SU-DHL-6 (cell line): Measurements from ENCODE around the gene TESMIN.

Experiments used
- H2AFZ ChIP-seq: fragments of 200-600 bp; sonication (generic); 2 replicates; pipeline ENCODE4 v1.6.1; 2014; ENCODE audit warnings: low read depth, mild to moderate bottlenecking, moderate library complexity, mixed read lengths, antibody characterized with exemption, low read length; ENCODE audit not compliant: severe bottlenecking
- H3F3A ChIP-seq: fragments of 200-600 bp; shearing (Covaris generic); 2 replicates; pipeline ENCODE4 v1.6.0; 2016; ENCODE audit warnings: antibody characterized with exemption, mild to moderate bottlenecking; ENCODE audit not compliant: insufficient read depth
- H3K27ac ChIP-seq: fragments of 200-600 bp; sonication (generic); 2 replicates; pipeline ENCODE4 v1.5.1; 2016; ENCODE audit warnings: low read depth, mild to moderate bottlenecking, low read length, moderate library complexity, mixed read lengths
- H3K27me3 ChIP-seq: fragments of 200-600 bp; sonication (generic), shearing (Covaris generic); 2 replicates; pipeline ENCODE4 v1.6.0; 2014; ENCODE audit warnings: mild to moderate bottlenecking, low read length
- H3K36me3 ChIP-seq: fragments of 200-600 bp; sonication (generic); 2 replicates; pipeline ENCODE4 v1.6.1; 2014; ENCODE audit warnings: mild to moderate bottlenecking, low read length, mixed read lengths
- H3K4me2 ChIP-seq: fragments of 300-600, 200-600 bp; shearing (Covaris generic), sonication (generic); 2 replicates; pipeline ENCODE4 v1.6.0; 2014; ENCODE audit warnings: low read length, low read depth, mild to moderate bottlenecking; ENCODE audit not compliant: poor library complexity, severe bottlenecking
- H3K4me3 ChIP-seq: fragments of 200-600 bp; sonication (generic); 2 replicates; pipeline ENCODE4 v1.5.1; 2014; ENCODE audit warnings: antibody characterized with exemption, low read length, mild to moderate bottlenecking, mixed read lengths; ENCODE audit not compliant: insufficient read depth, poor library complexity, severe bottlenecking
- H3K79me2 ChIP-seq: fragments of 200-600 bp; sonication (generic); 2 replicates; pipeline ENCODE4 v1.6.1; 2014; ENCODE audit warnings: mild to moderate bottlenecking, low read length, moderate library complexity; ENCODE audit not compliant: insufficient read depth
- H3K9ac ChIP-seq: fragments of 200-600 bp; sonication (generic); 2 replicates; pipeline ENCODE4 v1.7.0; 2014; ENCODE audit warnings: mild to moderate bottlenecking, low read length
- H3K9me2 ChIP-seq: fragments of 200-600 bp; sonication (generic); replicated peaks from 2 replicates; pipeline ENCODE4 v1.6.1; 2014; ENCODE audit warnings: low read length; ENCODE audit not compliant: insufficient read depth
- H3K9me3 ChIP-seq: fragments of 200-600 bp; sonication (generic); 2 replicates; pipeline ENCODE4 v1.6.1; 2014; ENCODE audit warnings: low read length, mixed read lengths; ENCODE audit not compliant: insufficient read depth
- H4K20me1 ChIP-seq: fragments of 200-600 bp; sonication (generic); 2 replicates; pipeline ENCODE4 v1.6.1; 2014; ENCODE audit warnings: low read depth, mild to moderate bottlenecking, antibody characterized with exemption, low read length, moderate library complexity, mixed read lengths
- CTCF ChIP-seq: fragments of 200-600 bp; sonication (generic); IDR thresholded peaks from one replicate; pipeline ENCODE4 v1.5.1; 2017; ENCODE audit warnings: antibody characterized with exemption, mild to moderate bottlenecking, low read length, moderate library complexity; ENCODE audit not compliant: insufficient read depth, poor library complexity, severe bottlenecking
- EZH2phosphoT487 ChIP-seq: fragments of 200-600 bp; sonication (generic), shearing (Covaris generic); conservative IDR thresholded peaks from 2 replicates; pipeline ENCODE4 v1.6.1; 2018; ENCODE audit warnings: mild to moderate bottlenecking, antibody characterized with exemption, low read length, moderate library complexity, mixed read lengths

TESMIN gene

GRCh38 chr11:68743539-68743938 is 7.8 kb downstream of the TESMIN start:
- Histone ChIP-seq H3K4me3 (no peak overlapping the region), H3K27me3 (no peaks in the 10 kb centered on the region), H4K20me1 (no peaks in the 10 kb centered on the region), H3K27ac (no peak overlapping the region), H3K9me3 (no peaks in the 10 kb centered on the region), H3F3A (peaks cover 3% of the 10 kb centered on the region; the same call in 1 of the 2 replicates), H3K9me2 (no peaks in the 10 kb centered on the region), H2AFZ (no peak overlapping the region), H3K36me3 (no peaks in the 10 kb centered on the region), H3K4me2 (no peak overlapping the region), H3K9ac (no peak overlapping the region), H3K79me2 (no peaks in the 10 kb centered on the region)
- no peak for TF ChIP-seq CTCF
- no peak for TF ChIP-seq EZH2phosphoT487

GRCh38 chr11:68741463-68741862 is 9.9 kb downstream of the TESMIN start:
- Histone ChIP-seq H3K36me3 (no peaks in the 10 kb centered on the region), H3K27ac (no peak overlapping the region), H3K79me2 (no peaks in the 10 kb centered on the region), H3K4me2 (no peak overlapping the region), H3F3A (no peaks in the 10 kb centered on the region), H4K20me1 (no peaks in the 10 kb centered on the region), H3K27me3 (no peaks in the 10 kb centered on the region), H3K9me3 (no peaks in the 10 kb centered on the region), H2AFZ (no peak overlapping the region), H3K4me3 (no peak overlapping the region), H3K9ac (no peak overlapping the region), H3K9me2 (no peaks in the 10 kb centered on the region)
- TF ChIP-seq EZH2phosphoT487 (no peak), CTCF (no peak)

GRCh38 chr11:68735646-68736045 is 15.7 kb downstream of the TESMIN start:
- no peak overlapping the region for H3K4me2 ChIP-seq
- H3K9ac ChIP-seq = no peak overlapping the region
- H3K9me3 ChIP-seq = no peaks in the 10 kb centered on the region
- no peaks in the 10 kb centered on the region for H4K20me1 ChIP-seq
- no peak overlapping the region for H2AFZ ChIP-seq
- no peaks in the 10 kb centered on the region for H3K36me3 ChIP-seq
- TF ChIP-seq EZH2phosphoT487 (no peak), CTCF (no peak)
- no peak overlapping the region for H3K27ac ChIP-seq
- no peak overlapping the region for H3K4me3 ChIP-seq
- H3K79me2 ChIP-seq = no peaks in the 10 kb centered on the region
- H3F3A ChIP-seq = no peaks in the 10 kb centered on the region
- no peaks in the 10 kb centered on the region for H3K27me3 ChIP-seq
- no peaks in the 10 kb centered on the region for H3K9me2 ChIP-seq

GRCh38 chr11:68735125-68735524 is 16.2 kb downstream of the TESMIN start:
- H2AFZ ChIP-seq = no peak overlapping the region
- H3K79me2 ChIP-seq = no peaks in the 10 kb centered on the region
- no peak overlapping the region for H3K9ac ChIP-seq
- H3K9me3 ChIP-seq = no peaks in the 10 kb centered on the region
- no peak overlapping the region for H3K27ac ChIP-seq
- H3K27me3 ChIP-seq = no peaks in the 10 kb centered on the region
- no peaks in the 10 kb centered on the region for H4K20me1 ChIP-seq
- no peak for TF ChIP-seq EZH2phosphoT487
- TF ChIP-seq CTCF = no peak
- H3K4me2 ChIP-seq = no peak overlapping the region
- H3K9me2 ChIP-seq = no peaks in the 10 kb centered on the region
- no peak overlapping the region for H3K4me3 ChIP-seq
- H3F3A ChIP-seq = no peaks in the 10 kb centered on the region
- H3K36me3 ChIP-seq = no peaks in the 10 kb centered on the region
